Activated CD8-positive, alpha-beta memory T cell treated with anti-CD3 and anti-CD28 coated beads, Interleukin-2, amount 50 U/mL, for 1 hour (primary cell): Measurements from ENCODE around the gene SEC31B.

Experiments
- DNase-seq: peaks from one replicate; pipeline ENCODE4 v3.0.0-alpha.2; 2020; ENCODE audit errors: extremely low read depth

SEC31B gene

GRCh38 chr10:100528123-100528886 is 8.6 kb upstream of the SEC31B start:
- no peak for DNase-seq

- no peak for DNase-seq
Observed at GRCh38 chr10:100524638-100525037, 5.0 kb upstream of the SEC31B start.

- DNase-seq: no peak
Observed at GRCh38 chr10:100524206-100524605, 4.5 kb upstream of the SEC31B start.

GRCh38 chr10:100522945-100523344 is 3.3 kb upstream of the SEC31B start:
- no peak for DNase-seq

GRCh38 chr10:100522107-100522801 is 2.6 kb upstream of the SEC31B start:
- DNase-seq: no peak

- DNase-seq: no peak
Observed at GRCh38 chr10:100520811-100521210, 1.1 kb upstream of the SEC31B start.

GRCh38 chr10:100518761-100519241 is 860 bp downstream of the SEC31B start:
- no peak for DNase-seq

- no peak for DNase-seq
Observed at GRCh38 chr10:100516847-100517246, 2.8 kb downstream of the SEC31B start.

- DNase-seq: no peak
Observed at GRCh38 chr10:100515612-100516011, 4.0 kb downstream of the SEC31B start.

- peak; percentile 56 for DNase-seq
Observed at GRCh38 chr10:100510533-100511308, 8.9 kb downstream of the SEC31B start.

GRCh38 chr10:100509241-100509840 is 10.3 kb downstream of the SEC31B start:
- DNase-seq: no peak

GRCh38 chr10:100508691-100509150 is 10.9 kb downstream of the SEC31B start:
- no peak for DNase-seq

- no peak for DNase-seq
Observed at GRCh38 chr10:100508266-100508665, 11.4 kb downstream of the SEC31B start.

GRCh38 chr10:100507357-100507732 is 12.3 kb downstream of the SEC31B start:
- no peak for DNase-seq

- DNase-seq: no peak
Observed at GRCh38 chr10:100506596-100507356, 12.9 kb downstream of the SEC31B start.

- no peak for DNase-seq
Observed at GRCh38 chr10:100505164-100505563, 14.5 kb downstream of the SEC31B start.

- no peak for DNase-seq
Observed at GRCh38 chr10:100504096-100504495, 15.6 kb downstream of the SEC31B start.

- DNase-seq: no peak
Observed at GRCh38 chr10:100502926-100503494, 16.7 kb downstream of the SEC31B start.

- DNase-seq: no peak
Observed at GRCh38 chr10:100501423-100501822, 18.2 kb downstream of the SEC31B start.

GRCh38 chr10:100498059-100498458 is 21.6 kb downstream of the SEC31B start:
- DNase-seq: no peak

GRCh38 chr10:100496567-100496966 is 23.1 kb downstream of the SEC31B start:
- DNase-seq: no peak
